H9 (cell line): ENCODE measurements around the gene TLE4. TPM values are rescaled to one million over a fixed set of nuclear protein-coding genes. Genes with fewer than 3 reads are reported as not detected.

Experiments
- DNase-seq: peaks from one replicate; pipeline ENCODE4 v3.0.0-alpha.2; 2017
- H2AFZ ChIP-seq: one replicate; pipeline ENCODE4 v1.6.1; 2013; ENCODE audit warnings: mild to moderate bottlenecking, low read length, control low read depth, moderate library complexity
- H2AK5ac ChIP-seq: 2 replicates; pipeline ENCODE4 v1.6.1; 2013; ENCODE audit warnings: low read length, control low read depth, mixed read lengths; ENCODE audit not compliant: insufficient read length
- H2BK120ac ChIP-seq: one replicate; pipeline ENCODE4 v1.6.1; 2013; ENCODE audit warnings: low read depth, mild to moderate bottlenecking, low read length, control low read depth, inconsistent platforms; ENCODE audit not compliant: poor library complexity, severe bottlenecking
- H2BK12ac ChIP-seq: 2 replicates; pipeline ENCODE4 v1.6.1; 2013; ENCODE audit warnings: low read length, control low read depth, mixed read lengths, low read depth; ENCODE audit not compliant: insufficient read length
- H2BK15ac ChIP-seq: 2 replicates; pipeline ENCODE4 v1.6.1; 2013; ENCODE audit warnings: low read depth, low read length, control low read depth
- H2BK20ac ChIP-seq: one replicate; pipeline ENCODE4 v1.6.1; 2013; ENCODE audit warnings: low read depth, mild to moderate bottlenecking, low read length, control low read depth, inconsistent platforms; ENCODE audit not compliant: poor library complexity, severe bottlenecking
- H2BK5ac ChIP-seq: 2 replicates; pipeline ENCODE4 v1.6.1; 2013; ENCODE audit warnings: low read length, control low read depth, mixed read lengths; ENCODE audit not compliant: insufficient read length
- H3K14ac ChIP-seq: 2 replicates; pipeline ENCODE4 v1.6.1; 2013; ENCODE audit warnings: low read length, control low read depth; ENCODE audit not compliant: insufficient read depth
- H3K18ac ChIP-seq: 2 replicates; pipeline ENCODE4 v1.6.1; 2013; ENCODE audit warnings: low read depth, mild to moderate bottlenecking, mixed read lengths, low read length, control low read depth; ENCODE audit not compliant: insufficient read length
- H3K23ac ChIP-seq: 2 replicates; pipeline ENCODE4 v1.6.1; 2013; ENCODE audit warnings: low read length, control low read depth, mixed read lengths, low read depth; ENCODE audit not compliant: insufficient read length
- H3K23me2 ChIP-seq: 2 replicates; pipeline ENCODE4 v1.6.1; 2013; ENCODE audit warnings: low read depth, mild to moderate bottlenecking, mixed read lengths, low read length, control low read depth; ENCODE audit not compliant: insufficient read length, poor library complexity, severe bottlenecking
- H3K27ac ChIP-seq: 2 replicates; pipeline ENCODE4 v1.5.1; 2013; ENCODE audit warnings: low read length, control low read depth, mixed read lengths, low read depth; ENCODE audit not compliant: insufficient read length
- H3K27me3 ChIP-seq: 2 replicates; pipeline ENCODE4 v1.6.1; 2013; ENCODE audit warnings: low read length, control low read depth, inconsistent platforms; ENCODE audit not compliant: insufficient read depth
- H3K4ac ChIP-seq: 2 replicates; pipeline ENCODE4 v1.6.1; 2013; ENCODE audit warnings: low read depth, mild to moderate bottlenecking, control low read depth, inconsistent platforms, low read length, moderate library complexity
- H3K4me1 ChIP-seq: 2 replicates; pipeline ENCODE4 v1.6.1; 2013; ENCODE audit warnings: low read length, control low read depth, inconsistent platforms; ENCODE audit not compliant: insufficient read depth
- H3K4me2 ChIP-seq: 2 replicates; pipeline ENCODE4 v1.6.1; 2013; ENCODE audit warnings: low read length, control low read depth, mixed read lengths; ENCODE audit not compliant: insufficient read length, insufficient read depth
- H3K56ac ChIP-seq: 2 replicates; pipeline ENCODE4 v1.6.1; 2013; ENCODE audit warnings: low read depth, mild to moderate bottlenecking, mixed read lengths, low read length, control low read depth; ENCODE audit not compliant: insufficient read length
- H3K79me1 ChIP-seq: 2 replicates; pipeline ENCODE4 v1.6.1; 2013; ENCODE audit warnings: low read depth, mild to moderate bottlenecking, moderate library complexity, low read length, control low read depth, inconsistent platforms; ENCODE audit not compliant: insufficient read depth, poor library complexity, severe bottlenecking
- H3K79me2 ChIP-seq: 2 replicates; pipeline ENCODE4 v1.6.1; 2013; ENCODE audit warnings: low read length, control low read depth, inconsistent platforms; ENCODE audit not compliant: insufficient read depth
- H3K9ac ChIP-seq: 2 replicates; pipeline ENCODE4 v1.6.1; 2013; ENCODE audit warnings: low read length, control low read depth, mixed read lengths; ENCODE audit not compliant: insufficient read length; ENCODE audit errors: extremely low read depth
- H3K9me3 ChIP-seq: one replicate; pipeline ENCODE4 v1.6.1; 2013; ENCODE audit warnings: low read depth, low read length, inconsistent platforms; ENCODE audit not compliant: control insufficient read depth
- H3T11ph ChIP-seq: one replicate; pipeline ENCODE4 v1.6.1; 2013; ENCODE audit warnings: mild to moderate bottlenecking, low read length, control low read depth, inconsistent platforms
- H4K20me1 ChIP-seq: one replicate; pipeline ENCODE4 v1.6.1; 2013; ENCODE audit not compliant: control insufficient read depth, insufficient read length, insufficient read depth
- H4K5ac ChIP-seq: 2 replicates; pipeline ENCODE4 v1.6.1; 2013; ENCODE audit warnings: low read depth, mild to moderate bottlenecking, mixed read lengths, low read length, control low read depth; ENCODE audit not compliant: insufficient read length
- H4K8ac ChIP-seq: replicated peaks from 2 replicates; pipeline ENCODE4 v1.6.1; 2013; ENCODE audit warnings: low read length, control low read depth, mixed read lengths, low read depth; ENCODE audit not compliant: insufficient read length
- H4K91ac ChIP-seq: 2 replicates; pipeline ENCODE4 v1.6.1; 2013; ENCODE audit warnings: low read depth, mild to moderate bottlenecking, moderate library complexity, mixed read lengths, low read length, control low read depth; ENCODE audit not compliant: insufficient read length
- H3K27ac Mint-ChIP-seq, 3 experiments: 2 replicates in 2 of 3; 3 replicates in 1 of 3; pipeline ENCODE4 v1.8.0; 2020 to 2021; ENCODE audit warnings: mixed read lengths in 3 of 3, mild to moderate bottlenecking in 1 of 3, moderate library complexity in 1 of 3
- H3K27me3 Mint-ChIP-seq: 2 replicates; pipeline ENCODE4 v1.8.0; 2021; ENCODE audit warnings: low read depth, mild to moderate bottlenecking, moderate library complexity, mixed read lengths
- H3K36me3 Mint-ChIP-seq, 3 experiments: 2 replicates in 2 of 3; 3 replicates in 1 of 3; pipeline ENCODE4 v1.8.0; 2020 to 2021; ENCODE audit warnings: low read depth in 3 of 3, mixed read lengths in 3 of 3; ENCODE audit not compliant: insufficient read depth in 1 of 3
- H3K4me1 Mint-ChIP-seq, 2 experiments: 2 replicates each; pipeline ENCODE4 v1.8.0; 2020; ENCODE audit warnings: mixed read lengths in 2 of 2
- H3K4me3 Mint-ChIP-seq, 2 experiments: 2 replicates in 1 of 2; 3 replicates in 1 of 2; pipeline ENCODE4 v1.8.0; 2020 to 2021; ENCODE audit warnings: mild to moderate bottlenecking in 2 of 2, mixed read lengths in 2 of 2, moderate library complexity in 1 of 2
- H3K9me3 Mint-ChIP-seq, 2 experiments: 2 replicates in 1 of 2; 3 replicates in 1 of 2; pipeline ENCODE4 v1.8.0; 2020; ENCODE audit warnings: mild to moderate bottlenecking in 2 of 2, mixed read lengths in 2 of 2, moderate library complexity in 1 of 2
- whole genome bisulfite sequencing: extraction: QIAGEN DNeasy Blood & Tissue Kit; methylation state at CpG from one replicate; pipeline ENCODE4 v1.1.7; 2013; ENCODE audit warnings: missing lambda C conversion rate, low lambda C conversion rate, mixed read lengths; ENCODE audit not compliant: insufficient read length; ENCODE audit errors: extremely low coverage; 5-methylcytosine and 5-hydroxymethylcytosine counted together
- total RNA-seq: library from RNA; stranded (reverse); gene quantifications from 2 replicates; pipeline ENCODE4 v1.2.1, GENCODE V29; 2021
- TF ChIP-seq, protein P1 (sequence below): fragments of 200-600 bp; sonication (generic); conservative IDR thresholded peaks from 3 replicates; pipeline ENCODE4 v1.8.0; 2021; ENCODE audit warnings: antibody characterized with exemption, mild to moderate bottlenecking

The TLE4 gene
- total RNA-seq, 1 experiment from 2014 or later = 35.1 TPM

DNA sequence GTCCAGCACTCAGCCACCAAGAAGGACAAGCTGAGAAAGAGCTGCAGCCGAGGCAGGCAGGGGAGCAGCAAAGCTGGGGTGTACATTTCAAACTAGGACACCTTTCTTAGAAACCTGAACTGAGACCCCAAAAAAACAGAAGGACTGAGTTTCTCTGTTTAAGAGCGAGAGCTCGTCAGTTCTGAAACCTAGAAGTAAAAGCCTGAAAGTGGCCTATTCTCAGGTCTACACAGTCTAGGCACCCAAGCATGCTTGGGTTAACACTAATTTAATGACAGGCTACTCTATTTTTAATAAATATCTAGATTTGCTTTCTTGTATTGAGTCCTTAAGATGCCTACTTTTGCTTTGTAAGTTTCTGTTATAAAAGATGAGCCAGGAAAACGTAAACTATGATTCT lies 49.0 kb upstream of the TLE4 start:
- Histone ChIP-seq H3K27me3 (no peaks in the 10 kb centered on the region), H3K18ac (no peak overlapping the region), H2BK12ac (no peak overlapping the region), H3K23ac (no peak overlapping the region), H3K4me2 (no peak overlapping the region), H3K14ac (no peak overlapping the region), H3K23me2 (no peaks in the 10 kb centered on the region), H2BK120ac (no peak overlapping the region), H3K9me3 (no peaks in the 10 kb centered on the region), H2BK15ac (no peak overlapping the region), H2BK5ac (no peak overlapping the region), H3K79me2 (no peaks in the 10 kb centered on the region), H4K8ac (no peak overlapping the region), H4K5ac (no peak overlapping the region), H4K20me1 (no peaks in the 10 kb centered on the region), H3K4me1 (no peaks in the 10 kb centered on the region), H4K91ac (no peak overlapping the region), H2BK20ac (no peak overlapping the region), H2AFZ (no peak overlapping the region), H3K56ac (no peak overlapping the region), H3K79me1 (no peaks in the 10 kb centered on the region), H3K9ac (no peak overlapping the region), H3T11ph (no peak overlapping the region), H3K4ac (no peak overlapping the region), H2AK5ac (no peak overlapping the region), H3K27ac (no peak overlapping the region)
- Mint-ChIP-seq H3K36me3 (no peaks in the 10 kb centered on the region), H3K27me3 (no peaks in the 10 kb centered on the region), H3K9me3 (peaks cover 0 to 3% of the 10 kb centered on the region in 2 experiments; a peak in 2 of 5 replicates), H3K4me3 (no peak overlapping the region), H3K27ac (no peak overlapping the region), H3K4me1 (no peaks in the 10 kb centered on the region)
- no CpG with 5 or more reads among the region's 4 CpGs for WGBS
- DNase-seq = no peak
- TF ChIP-seq, protein P1, sequence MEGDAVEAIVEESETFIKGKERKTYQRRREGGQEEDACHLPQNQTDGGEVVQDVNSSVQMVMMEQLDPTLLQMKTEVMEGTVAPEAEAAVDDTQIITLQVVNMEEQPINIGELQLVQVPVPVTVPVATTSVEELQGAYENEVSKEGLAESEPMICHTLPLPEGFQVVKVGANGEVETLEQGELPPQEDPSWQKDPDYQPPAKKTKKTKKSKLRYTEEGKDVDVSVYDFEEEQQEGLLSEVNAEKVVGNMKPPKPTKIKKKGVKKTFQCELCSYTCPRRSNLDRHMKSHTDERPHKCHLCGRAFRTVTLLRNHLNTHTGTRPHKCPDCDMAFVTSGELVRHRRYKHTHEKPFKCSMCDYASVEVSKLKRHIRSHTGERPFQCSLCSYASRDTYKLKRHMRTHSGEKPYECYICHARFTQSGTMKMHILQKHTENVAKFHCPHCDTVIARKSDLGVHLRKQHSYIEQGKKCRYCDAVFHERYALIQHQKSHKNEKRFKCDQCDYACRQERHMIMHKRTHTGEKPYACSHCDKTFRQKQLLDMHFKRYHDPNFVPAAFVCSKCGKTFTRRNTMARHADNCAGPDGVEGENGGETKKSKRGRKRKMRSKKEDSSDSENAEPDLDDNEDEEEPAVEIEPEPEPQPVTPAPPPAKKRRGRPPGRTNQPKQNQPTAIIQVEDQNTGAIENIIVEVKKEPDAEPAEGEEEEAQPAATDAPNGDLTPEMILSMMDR = no peak
